Measurements from ENCODE around the gene GGTA1. TPM values are rescaled to one million over a fixed set of nuclear protein-coding genes. Genes with fewer than 3 reads are reported as not detected.
A peak's percentile ranks its signal among the peaks of the same experiment; 100 is the strongest.
"Not testable (repeated sequence)": the region's sequence is repeated elsewhere in the genome, so short reads cannot be mapped to it uniquely, and the experiment has no call there.

GGTA1 gene
- total RNA-seq: 4.5 and 7.4 TPM in 2 replicates

GRCh38 chr9:121499427-121500164 is at the start of gene GGTA1:
TSS of gene GGTA1 (minus strand) at chr9:121499844. CDS start at chr9:121467922, 31,922 bp downstream.
- DNase-seq (ENCODE audit: extremely low read depth, low read depth, low spot score): no peak

DNA sequence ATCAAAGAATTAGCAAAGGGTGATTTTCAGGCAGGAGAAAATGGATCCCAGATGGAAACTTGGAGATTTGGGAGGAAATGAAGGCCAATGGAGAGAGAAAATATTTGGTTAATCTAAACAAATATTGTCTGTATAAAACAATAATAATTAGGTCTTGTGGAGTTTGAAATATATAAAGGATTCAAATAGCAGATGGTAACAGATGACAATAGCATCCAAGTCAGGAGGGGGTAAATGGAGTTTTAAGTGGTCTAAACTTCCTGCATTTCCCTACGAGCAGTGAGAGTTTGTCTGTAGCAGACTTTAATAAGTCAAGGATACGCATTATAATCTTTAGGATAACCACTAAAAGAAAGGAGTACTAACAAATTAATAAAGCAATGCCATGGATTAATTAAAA is 49.0 kb upstream of the GGTA1 start:
- DNase-seq (ENCODE audit: extremely low read depth, low read depth, low spot score): no peak

DNA sequence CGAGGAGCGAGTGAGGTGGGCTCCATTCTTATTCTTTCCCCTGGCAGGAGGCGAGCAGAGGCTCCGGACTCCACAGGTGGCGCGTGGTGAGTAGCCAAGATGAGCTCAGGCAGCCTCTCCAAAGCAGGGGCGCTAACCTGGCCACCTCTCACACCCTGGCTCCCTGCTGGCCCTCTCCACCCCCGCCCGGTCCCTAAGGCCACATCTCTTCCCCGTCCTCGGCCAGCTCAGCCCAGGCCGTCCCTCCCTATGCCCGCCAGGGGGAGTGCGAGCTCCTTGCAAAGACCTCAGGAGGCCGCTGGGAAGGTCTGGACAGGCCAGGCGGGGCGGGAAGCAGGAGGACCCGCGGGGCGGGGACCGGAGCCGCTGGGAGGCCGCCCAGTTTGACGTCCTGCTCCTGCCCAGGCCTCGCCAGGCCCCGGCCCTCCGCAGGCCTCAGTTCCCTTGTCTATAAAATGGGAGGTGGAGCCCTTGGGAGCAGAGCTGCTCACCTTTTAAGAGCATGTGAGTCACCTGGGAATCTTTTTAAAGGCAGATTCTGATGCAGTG is 46.3 kb upstream of the GGTA1 start:
- DNase-seq (ENCODE audit: extremely low read depth, low read depth, low spot score): no peak

GRCh38 chr9:121545150-121545874 is 45.7 kb upstream of the GGTA1 start:
- DNase-seq (ENCODE audit: extremely low read depth, low read depth, low spot score): no peak

DNA sequence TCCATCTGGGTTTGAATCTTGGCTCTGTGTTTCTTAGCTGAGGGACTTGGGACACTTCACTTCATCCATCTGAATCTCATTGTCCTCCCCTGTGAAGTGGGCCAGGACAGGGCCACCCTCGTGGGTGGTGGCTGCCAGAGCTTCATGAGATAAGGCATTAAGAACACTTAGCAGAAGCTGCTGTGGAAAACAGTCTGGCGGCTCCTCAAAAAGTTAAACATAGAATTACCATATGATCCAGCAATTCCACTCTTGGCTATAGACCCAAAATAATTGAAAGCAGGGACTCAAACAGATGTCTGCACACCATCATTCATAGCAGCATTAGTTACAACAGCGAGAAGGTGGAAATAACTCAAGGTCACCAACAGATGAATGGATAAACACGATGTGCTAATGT is 42.4 kb upstream of the GGTA1 start:
- no peak for DNase-seq (ENCODE audit: extremely low read depth, low read depth, low spot score)

GRCh38 chr9:121541256-121541655 is 41.6 kb upstream of the GGTA1 start:
- no peak for DNase-seq (ENCODE audit: extremely low read depth, low read depth, low spot score)

DNA sequence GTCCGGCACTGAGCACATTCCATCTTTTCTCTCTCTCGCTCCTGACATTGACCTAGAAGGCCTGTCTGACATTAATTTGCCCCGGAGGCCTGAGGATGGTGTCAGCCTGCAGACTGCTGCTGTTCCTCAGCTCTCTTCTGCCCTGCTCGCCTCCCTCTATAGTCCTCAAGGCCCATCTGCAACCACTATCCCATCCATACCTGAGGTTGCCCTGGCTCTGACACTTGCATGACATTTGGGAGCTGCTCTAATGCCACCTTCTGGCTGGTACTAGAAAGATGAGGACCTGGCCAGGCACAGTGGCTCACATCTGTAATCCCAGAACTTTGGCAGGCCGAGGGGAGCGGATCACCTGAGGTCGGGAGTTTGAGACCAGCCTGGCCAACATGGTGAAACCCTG is 38.6 kb upstream of the GGTA1 start:
- DNase-seq (ENCODE audit: extremely low read depth, low read depth, low spot score): no peak

- DNase-seq (ENCODE audit: extremely low read depth, low read depth, low spot score): no peak
These were observed 37.6 kb upstream of the GGTA1 start for GRCh38 chr9:121537283-121537682.

- DNase-seq (ENCODE audit: extremely low read depth, low read depth, low spot score): no peak
These were observed 33.2 kb upstream of the GGTA1 start for GRCh38 chr9:121532881-121533280.

- DNase-seq (ENCODE audit: extremely low read depth, low read depth, low spot score): peak; percentile 95
These were observed 29.8 kb upstream of the GGTA1 start for GRCh38 chr9:121529237-121529987.

DNA sequence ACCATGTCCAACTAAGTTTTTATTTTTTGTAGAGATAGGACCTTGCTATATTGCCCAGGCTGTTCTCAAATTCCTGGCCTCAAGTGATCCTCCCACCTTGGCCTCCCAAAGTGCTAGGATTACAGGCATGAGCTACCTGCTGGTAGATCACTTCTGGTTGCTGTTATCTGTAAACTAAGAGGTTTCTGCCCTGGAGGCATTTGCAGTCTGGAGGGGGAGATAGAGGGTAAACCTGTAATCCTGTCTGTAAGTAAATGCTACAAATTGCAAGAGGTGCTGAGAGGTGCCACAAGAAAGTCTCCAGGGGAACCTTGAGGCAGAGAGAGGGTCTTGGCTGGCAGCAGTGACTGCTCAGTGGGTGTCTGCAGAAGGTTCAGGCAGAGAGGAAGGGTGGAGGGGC is 29.0 kb upstream of the GGTA1 start:
- no peak for DNase-seq (ENCODE audit: extremely low read depth, low read depth, low spot score)

GRCh38 chr9:121527371-121527770 is 27.7 kb upstream of the GGTA1 start:
- DNase-seq (ENCODE audit: extremely low read depth, low read depth, low spot score): no peak

DNA sequence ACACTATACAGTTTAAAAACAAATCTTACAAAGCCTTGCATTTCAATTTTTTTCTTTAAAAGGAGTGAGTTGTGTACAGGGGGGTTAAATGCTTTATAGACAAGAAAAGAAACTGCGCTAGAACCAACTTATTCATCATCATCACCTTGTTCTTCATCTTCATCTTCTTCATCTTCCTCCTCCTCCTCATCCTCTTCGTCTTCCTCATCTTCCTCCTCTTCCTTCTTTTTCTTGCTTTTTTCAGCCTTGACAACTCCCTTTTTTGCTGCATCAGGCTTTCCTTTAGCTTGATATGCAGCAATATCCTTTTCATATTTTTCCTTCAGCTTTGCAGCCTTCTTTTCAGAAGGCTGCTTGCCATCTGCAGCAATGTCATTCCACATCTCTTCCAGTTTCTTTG is 20.0 kb upstream of the GGTA1 start:
- DNase-seq (ENCODE audit: extremely low read depth, low read depth, low spot score): not testable (repeated sequence)

- no peak for DNase-seq (ENCODE audit: extremely low read depth, low read depth, low spot score)
These were observed 19.0 kb upstream of the GGTA1 start for GRCh38 chr9:121518634-121519033.

DNA sequence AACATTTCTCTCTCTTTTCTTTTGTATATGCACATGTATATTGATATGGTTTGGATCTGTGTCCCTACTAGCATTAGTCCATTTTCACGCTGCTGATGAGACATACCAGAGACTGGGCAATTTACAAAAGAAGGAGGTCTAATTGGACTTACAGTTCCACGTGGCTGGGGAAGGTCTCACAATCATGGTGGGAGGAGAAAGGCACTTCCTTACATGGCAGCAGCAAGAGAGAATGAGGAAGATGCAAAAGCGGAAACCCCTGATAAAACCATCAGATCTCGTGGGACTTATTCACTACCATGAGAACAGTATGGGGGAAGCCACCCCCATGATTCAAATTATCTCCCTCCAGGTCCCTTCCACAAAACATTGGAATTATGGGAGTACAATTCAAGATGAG is 13.5 kb upstream of the GGTA1 start:
- not testable (repeated sequence) for DNase-seq (ENCODE audit: extremely low read depth, low read depth, low spot score)

DNA sequence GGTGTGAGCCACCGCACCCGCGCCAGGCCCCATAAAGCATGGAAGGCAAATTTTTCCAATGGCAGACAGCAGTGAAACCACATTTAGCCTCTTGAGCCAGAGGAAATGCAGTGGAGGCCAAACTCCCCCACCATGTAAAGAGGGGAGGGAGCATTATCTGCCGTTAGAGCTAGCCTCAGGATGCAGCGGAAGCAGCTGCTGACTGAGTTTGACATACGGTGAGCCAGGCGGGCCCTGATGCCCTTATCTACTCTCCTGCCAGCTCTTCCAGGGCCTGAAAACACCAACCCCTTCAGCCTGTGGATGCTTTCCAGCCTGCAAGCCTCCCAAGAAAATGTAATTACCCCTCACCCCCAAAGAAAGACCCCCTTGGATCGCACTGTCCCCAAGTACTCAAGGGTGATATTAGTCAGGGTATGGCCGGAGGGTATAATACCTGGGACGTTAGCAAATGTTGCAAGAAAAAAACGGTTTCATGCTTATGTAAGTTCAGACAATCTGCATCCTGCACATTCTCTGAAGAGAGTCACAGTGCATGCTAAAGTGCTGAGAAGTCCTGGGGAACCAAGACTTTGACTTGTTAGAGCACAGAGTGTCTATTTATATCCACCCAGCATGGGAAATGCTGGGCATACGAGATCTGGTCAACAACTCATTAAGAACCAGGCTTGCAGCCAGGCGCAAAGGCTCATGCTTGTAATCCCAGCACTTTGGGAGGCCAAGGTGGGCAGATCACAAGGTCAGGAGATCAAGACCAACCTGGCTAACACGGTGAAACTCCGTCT is 11.3 kb upstream of the GGTA1 start:
- no peak for DNase-seq (ENCODE audit: extremely low read depth, low read depth, low spot score)

GRCh38 chr9:121509180-121509579 is 9.5 kb upstream of the GGTA1 start:
- DNase-seq (ENCODE audit: extremely low read depth, low read depth, low spot score): no peak

- DNase-seq (ENCODE audit: extremely low read depth, low read depth, low spot score): no peak
These were observed 8.8 kb upstream of the GGTA1 start for GRCh38 chr9:121508415-121508814.

GRCh38 chr9:121505903-121506735 is 6.5 kb upstream of the GGTA1 start:
- DNase-seq (ENCODE audit: extremely low read depth, low read depth, low spot score): no peak

DNA sequence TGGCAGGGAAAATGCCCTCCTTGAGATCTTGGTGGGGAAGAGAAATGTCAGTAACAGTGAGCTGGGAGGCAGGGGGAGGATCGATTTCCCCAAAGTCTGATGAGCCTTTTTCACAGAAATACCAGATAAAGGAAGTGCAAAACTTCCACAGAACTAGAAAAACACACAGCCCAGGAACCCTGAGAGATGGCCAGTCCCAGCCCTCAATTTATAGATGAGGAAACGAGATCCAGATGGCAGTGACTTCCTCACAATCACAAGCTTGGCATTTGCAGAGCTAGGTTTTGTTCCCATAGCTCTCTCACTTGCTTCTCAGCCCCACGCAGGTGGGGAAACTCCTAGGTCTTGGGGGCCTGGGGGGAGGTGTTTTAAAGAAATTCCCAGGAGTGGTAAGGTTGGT is 3.8 kb upstream of the GGTA1 start:
- DNase-seq (ENCODE audit: extremely low read depth, low read depth, low spot score): no peak

Data from glomerular endothelial cell (primary cell).